Embryonic facial prominence (tissue), 1 donor: ENCODE results near the gene ALDH16A1.

Experiments used
- DNase-seq: peaks from one replicate; pipeline ENCODE4 v3.0.0-alpha.2; 2016; ENCODE audit errors: extremely low spot score

Gene ALDH16A1

GRCh38 chr19:49488863-49489537 is 36.0 kb downstream of the ALDH16A1 start:
- DNase-seq, result no peak

DNA sequence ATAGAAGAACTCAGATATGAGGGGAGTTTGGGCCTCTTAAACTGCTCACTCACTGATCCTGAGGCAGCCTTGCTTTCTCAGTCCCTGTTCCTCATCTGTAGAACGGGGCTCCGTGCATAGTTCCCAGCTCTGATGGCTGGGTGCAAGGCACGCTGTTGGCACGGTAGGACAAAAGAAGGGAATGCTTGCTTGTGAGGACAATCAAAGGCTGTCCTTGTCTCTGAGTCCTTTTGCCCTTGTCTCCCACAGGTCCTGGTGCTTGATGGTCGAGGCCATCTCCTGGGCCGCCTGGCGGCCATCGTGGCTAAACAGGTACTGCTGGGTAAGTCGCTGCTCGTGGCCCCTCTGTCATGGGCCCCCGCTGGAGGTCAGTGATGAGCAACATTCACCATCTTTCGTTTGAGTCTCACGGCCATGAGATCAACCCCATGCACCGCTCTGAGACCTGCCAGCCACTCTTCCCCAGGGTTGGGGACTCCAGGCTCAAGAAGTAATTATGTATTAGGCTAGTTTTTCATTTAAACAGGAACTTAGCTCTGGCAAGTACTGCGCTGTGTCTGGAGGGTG is 36.7 kb downstream of the ALDH16A1 start:
- DNase-seq, result no peak

- DNase-seq, result no peak
Measured at GRCh38 chr19:49490287-49491029, 37.4 kb downstream of the ALDH16A1 start.

DNA sequence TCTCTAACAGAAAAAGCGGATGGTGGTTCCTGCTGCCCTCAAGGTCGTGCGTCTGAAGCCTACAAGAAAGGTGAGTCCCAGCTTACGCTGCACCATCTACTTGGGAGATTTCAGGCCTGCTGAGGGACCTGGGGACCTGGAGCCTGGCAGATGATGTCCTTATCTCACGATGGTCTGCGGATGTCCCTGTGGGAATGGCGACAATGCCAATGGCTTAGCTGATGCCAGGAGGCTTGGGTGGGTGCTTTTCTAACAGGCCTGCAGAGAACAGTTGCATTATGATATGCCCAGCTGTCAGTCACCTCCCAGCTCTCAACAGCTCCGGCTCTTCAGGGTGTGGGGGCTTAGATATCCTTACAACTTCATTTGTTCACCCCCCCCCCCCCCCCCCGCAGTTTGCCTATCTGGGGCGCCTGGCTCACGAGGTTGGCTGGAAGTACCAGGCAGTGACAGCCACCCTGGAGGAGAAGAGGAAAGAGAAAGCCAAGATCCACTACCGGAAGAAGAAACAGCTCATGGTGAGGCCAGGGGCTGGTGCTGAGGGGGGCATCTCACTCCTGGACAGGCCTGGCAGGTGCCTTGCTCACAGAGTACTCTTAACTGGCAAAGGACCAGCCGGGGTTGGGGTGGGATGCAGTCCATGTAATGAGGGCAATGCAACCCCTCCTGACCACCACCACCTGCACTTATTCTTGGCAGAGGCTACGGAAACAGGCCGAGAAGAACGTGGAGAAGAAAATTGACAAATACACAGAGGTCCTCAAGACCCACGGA is 38.2 kb downstream of the ALDH16A1 start:
- DNase-seq, result no peak

- no peak for DNase-seq
Measured at GRCh38 chr19:49491804-49492572, 39.0 kb downstream of the ALDH16A1 start.

- DNase-seq, result no peak
Measured at GRCh38 chr19:49492573-49493405, 39.8 kb downstream of the ALDH16A1 start.

DNA sequence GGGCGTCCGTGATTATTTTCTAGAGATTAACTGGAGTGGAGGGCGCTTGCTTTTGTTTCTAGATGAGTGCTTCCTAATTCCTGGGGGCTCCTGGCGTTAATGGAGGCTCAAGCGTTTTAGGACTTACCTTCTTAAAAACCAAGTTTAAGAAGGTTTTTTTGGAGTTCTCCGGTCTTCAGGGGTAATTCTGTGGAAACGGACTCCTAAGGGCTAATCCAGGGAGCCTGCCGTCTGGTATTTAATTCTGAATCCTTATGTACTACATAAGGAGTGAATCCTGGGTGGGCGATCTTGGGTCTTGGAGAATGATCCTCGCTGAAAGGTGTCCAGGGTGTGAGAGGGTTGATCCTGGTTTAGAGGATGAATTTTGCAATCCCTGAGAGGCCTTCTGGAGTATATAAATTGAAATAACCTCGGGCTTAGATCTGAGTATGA is 43.6 kb downstream of the ALDH16A1 start:
- no peak for DNase-seq

DNA sequence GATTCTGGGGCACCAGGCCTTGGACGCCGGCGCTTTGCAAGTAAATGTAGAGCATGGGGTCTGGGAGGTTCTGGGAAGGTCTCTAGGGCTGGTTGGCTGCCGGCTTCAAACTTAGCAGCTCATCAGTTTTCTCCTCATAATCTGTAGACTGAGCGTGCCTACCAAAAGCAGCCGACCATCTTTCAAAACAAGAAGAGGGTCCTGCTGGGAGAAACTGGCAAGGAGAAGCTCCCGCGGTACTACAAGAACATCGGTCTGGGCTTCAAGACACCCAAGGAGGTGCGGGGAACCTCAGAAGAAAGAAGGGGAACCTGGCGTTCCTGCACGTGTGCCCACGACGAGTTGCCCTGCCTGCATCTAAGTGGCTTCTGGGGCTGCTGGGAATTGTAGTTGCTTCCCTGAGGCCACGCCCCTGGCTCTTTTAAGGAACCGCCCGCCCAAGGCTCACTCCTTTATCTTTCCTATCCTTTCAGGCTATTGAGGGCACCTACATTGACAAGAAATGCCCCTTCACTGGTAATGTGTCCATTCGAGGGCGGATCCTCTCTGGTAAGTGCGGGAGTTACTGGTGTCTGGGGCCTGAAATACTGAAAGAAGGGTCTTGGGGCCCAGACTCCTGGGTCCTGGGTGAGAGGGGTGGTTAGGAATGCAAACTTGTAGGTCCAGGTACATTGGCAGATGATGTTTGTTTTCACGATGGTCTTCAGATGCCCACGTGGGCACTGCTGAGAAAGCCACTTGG is 44.2 kb downstream of the ALDH16A1 start:
- DNase-seq, result no peak

- DNase-seq, result no peak
Measured at GRCh38 chr19:49497789-49498103, 44.7 kb downstream of the ALDH16A1 start.

GRCh38 chr19:49498475-49498874 is 45.5 kb downstream of the ALDH16A1 start:
- no peak for DNase-seq

- no peak for DNase-seq
Measured at GRCh38 chr19:49499030-49499670, 46.1 kb downstream of the ALDH16A1 start.

GRCh38 chr19:49502866-49503581 is 50.0 kb downstream of the ALDH16A1 start:
- DNase-seq, result peak; percentile 58

GRCh38 chr19:49503582-49503962 is 50.5 kb downstream of the ALDH16A1 start:
- no peak for DNase-seq

- no peak for DNase-seq
Measured at GRCh38 chr19:49506575-49507105, 53.6 kb downstream of the ALDH16A1 start.

- no peak for DNase-seq
Measured at GRCh38 chr19:49507803-49508494, 54.9 kb downstream of the ALDH16A1 start.

GRCh38 chr19:49512970-49513745 is 60.1 kb downstream of the ALDH16A1 start:
- no peak for DNase-seq

DNA sequence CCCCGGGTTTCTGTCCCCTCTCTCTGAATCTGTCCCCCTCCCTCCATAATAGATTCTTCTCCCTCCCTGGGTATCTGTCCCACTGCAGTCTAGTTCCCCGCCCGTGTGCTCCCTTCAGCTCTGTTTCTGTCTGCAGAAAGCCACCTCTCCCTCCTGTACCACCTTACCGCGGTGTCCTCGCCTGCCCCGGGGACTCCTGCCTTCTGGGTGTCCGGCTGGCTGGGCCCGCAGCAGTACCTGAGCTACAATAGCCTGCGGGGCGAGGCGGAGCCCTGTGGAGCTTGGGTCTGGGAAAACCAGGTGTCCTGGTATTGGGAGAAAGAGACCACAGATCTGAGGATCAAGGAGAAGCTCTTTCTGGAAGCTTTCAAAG is 60.7 kb downstream of the ALDH16A1 start:
- DNase-seq, result no peak
